Posterior cingulate gyrus (tissue), 11 donors: Measurements from ENCODE around the gene SLC37A1.
A peak's percentile ranks its signal among the peaks of the same experiment; 100 is the strongest.

Experiments used
- DNase-seq, 10 donors: peaks; one replicate each; pipeline versions ENCODE4 v3.0.0 to v3.0.0-alpha.2; 2020 to 2021; ENCODE audit warnings: mixed read lengths in 3 of 10
- intact Hi-C: fragments of 100-400 bp; cut with DNase I; formaldehyde crosslinking; loops from one replicate; pipeline ENCODE4 v1.15.1; 2023

Gene SLC37A1

GRCh38 chr21:42581993-42582786, 68.5 kb downstream of the SLC37A1 start:
- peak in 4 of 10 donors; percentile 8 to 74 (median 57) for DNase-seq
- intact Hi-C loops: no loop called here

GRCh38 chr21:42582787-42583476, 69.3 kb downstream of the SLC37A1 start:
- intact Hi-C loops: no loop called here
- DNase-seq: peak in 4 of 10 donors; percentile 12 to 55 (median 31)

- intact Hi-C loops: no loop called here
- DNase-seq: peak in 4 of 10 donors; percentile 3 to 73 (median 60)
Measured at GRCh38 chr21:42583477-42584295, 70.0 kb downstream of the SLC37A1 start.

GRCh38 chr21:42584296-42584641, 70.6 kb downstream of the SLC37A1 start:
- peak in 4 of 10 donors; percentile 3 to 75 (median 66) for DNase-seq
- intact Hi-C loops: no loop called here

GRCh38 chr21:42585881-42586280, 72.2 kb downstream of the SLC37A1 start:
- DNase-seq: peak in 2 of 10 donors; percentile 41 to 60
- intact Hi-C loops: no loop called here

- peak in 2 of 10 donors; percentile 31 to 47 for DNase-seq
Measured at GRCh38 chr21:42586406-42586805, 72.8 kb downstream of the SLC37A1 start.

GRCh38 chr21:42587036-42587435, 73.4 kb downstream of the SLC37A1 start:
- intact Hi-C loops: no loop called here
- DNase-seq: peak in 1 of 10 donors; percentile 36

More at GRCh38 chr21:42586406-42586805, 72.8 kb downstream of the SLC37A1 start:
- intact Hi-C loops: no loop called here

GRCh38 chr21:42590431-42591131, 76.9 kb downstream of the SLC37A1 start:
- DNase-seq: peak in 1 of 10 donors; percentile 69
- intact Hi-C loops: loop anchor here (5.0 to 10.0 kb wide), 3 partner anchors 64 to 227 kb away; partner anchors contain the start of gene PDE9A

GRCh38 chr21:42591170-42591869, 77.7 kb downstream of the SLC37A1 start:
- no peak for DNase-seq
- intact Hi-C loops: loop anchor here (5.0 to 10.0 kb wide), 3 partner anchors 63 to 226 kb away; partner anchors contain the start of gene PDE9A

GRCh38 chr21:42592156-42592820, 78.6 kb downstream of the SLC37A1 start:
- intact Hi-C loops: loop anchor here (5.0 to 10.0 kb wide), 3 partner anchors 63 to 225 kb away; partner anchors contain the start of gene PDE9A
- DNase-seq: no peak

GRCh38 chr21:42593007-42593814, 79.6 kb downstream of the SLC37A1 start:
- DNase-seq: peak; percentile 40 to 96 (median 75)
- intact Hi-C loops: loop anchor here (5.0 to 10.0 kb wide), 3 partner anchors 62 to 224 kb away; partner anchors contain the start of gene PDE9A

- no peak for DNase-seq
Measured at GRCh38 chr21:42594616-42595282, 81.1 kb downstream of the SLC37A1 start.

GRCh38 chr21:42595283-42596187, 81.9 kb downstream of the SLC37A1 start:
- intact Hi-C loops: loop anchor here (10.0 kb wide), 2 partner anchors 59 to 149 kb away; partner anchors contain the start of gene PDE9A
- DNase-seq: peak in 1 of 10 donors; percentile 62

More at GRCh38 chr21:42594616-42595282, 81.1 kb downstream of the SLC37A1 start:
- intact Hi-C loops: loop anchor here (5.0 to 10.0 kb wide), 3 partner anchors 60 to 223 kb away; partner anchors contain the start of gene PDE9A

GRCh38 chr21:42596657-42597056, 83.0 kb downstream of the SLC37A1 start:
- intact Hi-C loops: loop anchor here (10.0 kb wide), 2 partner anchors 58 to 148 kb away; partner anchors contain the start of gene PDE9A
- DNase-seq: no peak

GRCh38 chr21:42597487-42598158, 84.0 kb downstream of the SLC37A1 start:
- intact Hi-C loops: loop anchor here (10.0 kb wide), 2 partner anchors 57 to 147 kb away; partner anchors contain the start of gene PDE9A

More at GRCh38 chr21:42597487-42598158, 84.0 kb downstream of the SLC37A1 start:
- DNase-seq: no peak
